Activated CD4-positive, CD25-positive, alpha-beta regulatory T cell treated with anti-CD3 and anti-CD28 coated beads, Interleukin-2, amount 50 U/mL, for 24 hours (primary cell): ENCODE results near the gene KLK3.

Experiments
- ATAC-seq, 2 donors: fragments of 150-1000 bp; cut with Tn5 transposase; one replicate each; pipeline ENCODE4 v1.10.0; 2021; ENCODE audit warnings: mild to moderate bottlenecking in 1 of 2, moderate library complexity in 1 of 2

KLK3 gene

DNA sequence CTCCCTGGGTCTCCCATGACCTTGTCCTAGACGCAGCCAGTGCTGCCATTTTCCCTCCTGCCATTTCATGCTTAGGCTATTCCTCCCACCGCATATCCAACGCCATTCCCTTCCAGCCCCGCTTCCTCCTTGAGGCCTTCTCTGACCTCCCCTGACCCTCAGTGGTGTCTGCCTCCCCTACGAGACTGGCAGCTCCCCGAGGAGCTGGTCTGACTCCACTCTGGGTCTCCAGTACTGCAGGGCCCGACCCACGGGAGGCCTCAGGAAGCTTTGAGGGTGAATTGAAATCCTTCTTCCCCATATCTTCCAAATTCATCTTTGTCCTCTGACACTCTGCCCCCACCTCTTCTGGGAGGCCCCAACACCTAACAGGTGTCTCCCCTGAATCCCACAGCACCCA is 22.0 kb upstream of the KLK3 start:
- ATAC-seq = no peak

DNA sequence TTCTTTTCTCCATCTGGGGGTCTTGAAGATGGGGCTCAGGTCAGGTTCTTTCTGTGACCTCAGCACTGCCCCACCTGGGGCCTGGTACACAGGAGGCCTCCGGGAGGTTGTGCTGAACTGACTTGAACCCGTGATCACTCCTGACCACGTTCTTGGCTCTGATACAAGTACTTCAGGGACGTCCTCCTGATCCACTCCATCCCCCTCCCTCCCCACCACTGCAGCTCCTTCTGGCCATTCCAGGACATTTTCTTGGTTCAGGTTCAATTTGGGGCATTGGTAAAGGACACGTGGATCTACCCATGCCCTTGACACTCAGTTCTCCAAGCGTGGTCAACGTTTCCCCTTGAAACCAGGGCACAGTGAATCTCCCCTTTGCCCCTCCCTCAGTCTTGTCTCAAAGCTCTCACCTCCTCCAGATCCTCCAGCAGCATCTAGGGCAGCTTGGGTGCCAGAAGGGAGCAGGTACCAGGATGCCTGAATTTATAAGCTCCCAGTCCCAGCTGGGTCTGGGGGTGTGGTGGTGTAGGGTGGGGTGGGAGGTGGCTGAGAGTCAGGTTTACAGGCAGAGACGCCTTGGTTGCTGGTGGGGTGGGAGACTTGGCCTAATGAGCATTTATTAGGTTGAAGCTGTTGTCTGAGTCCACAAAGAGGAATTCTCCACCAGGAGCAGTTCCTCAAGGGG is 21.5 kb upstream of the KLK3 start, which contains the start of gene KLK15:
Gene KLK15, minus strand, starts transcription at position 458 of the 685 bp plus-strand sequence. CDS start 2,082 bp downstream, outside the sequence.
- no peak for ATAC-seq

GRCh38 chr19:50833802-50834167 is 20.9 kb upstream of the KLK3 start:
- no peak for ATAC-seq

DNA sequence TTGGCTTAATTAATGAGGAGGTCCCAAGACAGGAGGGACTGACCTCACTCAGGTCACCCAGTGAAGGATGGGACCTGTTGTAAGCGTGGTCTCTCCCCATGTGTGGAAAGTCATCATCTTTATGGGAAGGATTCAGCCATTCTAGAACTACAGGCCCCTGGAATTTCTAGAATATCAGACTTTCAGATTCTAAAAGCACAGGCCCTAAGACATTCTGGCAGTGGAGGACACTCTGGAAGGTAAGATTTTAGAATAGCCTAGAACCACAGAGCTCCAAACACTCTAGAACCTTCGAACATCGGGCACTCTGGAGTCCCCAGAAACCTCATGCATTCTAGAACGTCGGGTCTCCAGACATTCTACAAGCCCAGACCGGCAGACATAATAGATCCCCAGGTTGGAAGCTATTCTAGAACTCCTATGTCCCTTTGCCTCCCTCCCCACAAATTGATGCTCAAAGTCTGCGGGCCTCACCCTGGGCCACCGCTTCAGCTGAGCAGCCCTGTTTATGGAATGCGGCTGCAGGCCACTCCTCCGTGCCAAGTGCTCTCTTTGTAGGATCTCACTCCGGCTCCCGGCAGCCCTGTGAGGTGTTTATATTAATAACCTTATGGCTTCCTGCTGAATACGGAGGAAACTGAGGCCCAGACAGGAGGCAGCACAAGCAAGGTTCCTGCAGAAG is 19.5 kb upstream of the KLK3 start:
- ATAC-seq = no peak

DNA sequence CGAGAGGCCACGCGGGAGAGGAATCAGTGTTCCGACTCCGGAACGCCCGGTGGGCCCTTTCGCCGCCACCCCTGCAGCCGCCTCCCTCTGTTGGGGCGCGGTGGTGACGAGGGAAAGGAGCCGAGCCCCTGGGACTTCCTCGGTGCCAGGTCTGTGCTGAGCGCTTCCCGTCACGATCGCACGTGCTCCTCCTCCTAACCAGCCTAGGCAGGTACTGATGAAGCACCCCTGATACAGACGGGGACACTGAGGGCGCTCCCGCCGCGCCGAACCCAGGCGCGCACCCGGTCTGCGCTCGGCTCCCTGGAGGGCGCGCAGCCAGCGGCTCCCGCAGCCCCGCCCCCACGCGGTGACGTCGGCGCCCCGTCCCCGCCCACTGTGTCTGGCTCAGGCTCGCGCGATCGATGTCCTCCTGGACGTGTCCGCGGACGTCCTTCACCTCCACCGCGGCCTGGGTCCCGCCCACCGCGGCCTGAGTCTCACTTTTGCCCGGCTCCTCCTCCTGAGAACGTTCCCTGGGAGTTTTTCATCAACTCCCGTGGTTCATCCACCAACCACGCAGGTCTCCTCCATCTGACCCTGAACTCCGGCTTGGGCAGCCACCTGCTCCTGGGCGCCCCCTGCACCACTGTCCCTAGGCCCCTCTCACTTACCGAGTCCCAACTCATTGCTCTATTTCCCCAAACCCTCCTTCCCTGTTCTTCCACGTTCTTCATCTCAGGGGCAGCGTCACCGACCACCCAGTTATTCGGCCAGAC is 18.8 kb upstream of the KLK3 start:
- ATAC-seq = peak; percentile 86

DNA sequence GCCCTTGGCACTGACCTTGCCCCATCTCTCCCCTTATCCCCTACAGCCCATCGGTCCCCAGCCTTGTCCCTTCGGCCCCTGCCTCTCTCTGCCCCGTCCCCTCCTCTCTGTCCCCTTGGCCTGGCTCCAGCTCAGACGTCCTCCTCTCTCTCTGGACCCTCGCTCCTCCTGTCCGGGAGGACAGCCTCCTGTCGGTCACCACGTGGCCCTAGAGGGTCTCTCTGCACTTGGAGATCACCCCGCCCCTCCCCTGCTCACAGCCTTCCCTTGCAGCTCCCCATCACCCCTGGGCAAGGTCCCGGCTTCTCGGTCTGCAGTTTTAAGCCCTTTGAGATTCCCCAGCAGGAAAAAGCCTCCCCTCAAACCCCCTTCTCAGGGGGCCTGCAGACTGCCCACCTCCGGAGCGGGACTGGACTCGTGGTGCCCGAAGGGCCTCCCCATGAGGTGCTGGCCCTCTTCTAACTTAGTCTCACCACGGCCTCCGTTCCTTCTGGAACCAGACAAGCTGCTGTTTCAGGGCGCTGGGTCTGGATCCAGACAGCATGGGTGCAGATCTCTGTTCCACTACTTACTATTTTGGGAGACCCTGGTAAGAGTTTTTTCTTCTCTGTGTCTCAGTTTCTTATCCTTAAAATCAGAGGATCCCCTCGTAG is 18.0 kb upstream of the KLK3 start:
- no peak for ATAC-seq

DNA sequence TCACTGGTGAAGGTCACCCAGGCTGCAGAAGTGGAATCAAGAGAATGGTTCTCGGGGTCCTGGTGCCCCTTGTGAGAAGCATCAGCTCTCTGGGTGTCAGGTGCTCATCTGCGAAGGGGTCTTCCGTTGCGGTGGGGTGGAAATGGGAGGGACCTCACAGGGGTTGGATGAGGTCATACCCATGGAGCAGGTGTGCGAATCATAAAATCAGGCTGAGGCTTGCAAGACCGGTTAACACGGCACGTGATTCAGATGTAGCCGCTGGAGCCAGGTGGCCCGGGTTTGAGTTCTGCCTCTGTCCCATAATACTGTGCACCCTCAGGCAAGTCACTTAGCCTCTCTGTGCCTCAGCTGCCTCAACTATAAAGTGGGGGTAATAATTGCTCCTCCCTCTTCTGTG is 17.4 kb upstream of the KLK3 start:
- ATAC-seq = no peak

DNA sequence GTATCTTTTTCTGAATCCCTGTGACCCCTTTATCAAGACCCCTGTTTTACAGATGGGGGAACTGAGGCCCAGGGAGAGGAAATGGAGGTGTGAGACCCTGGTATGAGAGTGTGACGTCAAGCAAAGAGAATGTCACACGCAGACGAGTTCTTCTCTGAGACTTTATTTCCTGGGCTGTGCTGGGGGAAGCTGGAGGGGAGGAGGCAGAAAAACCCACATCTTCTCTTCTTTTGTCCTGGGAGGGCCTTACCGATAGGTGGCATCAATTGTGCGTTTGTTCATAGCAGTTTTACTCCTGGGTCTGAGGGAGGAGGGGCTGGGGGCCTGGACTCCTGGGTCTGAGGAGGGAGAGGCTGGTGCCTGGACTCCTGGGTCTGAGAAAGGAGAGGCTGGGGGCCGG is 16.5 kb upstream of the KLK3 start:
- no peak for ATAC-seq

DNA sequence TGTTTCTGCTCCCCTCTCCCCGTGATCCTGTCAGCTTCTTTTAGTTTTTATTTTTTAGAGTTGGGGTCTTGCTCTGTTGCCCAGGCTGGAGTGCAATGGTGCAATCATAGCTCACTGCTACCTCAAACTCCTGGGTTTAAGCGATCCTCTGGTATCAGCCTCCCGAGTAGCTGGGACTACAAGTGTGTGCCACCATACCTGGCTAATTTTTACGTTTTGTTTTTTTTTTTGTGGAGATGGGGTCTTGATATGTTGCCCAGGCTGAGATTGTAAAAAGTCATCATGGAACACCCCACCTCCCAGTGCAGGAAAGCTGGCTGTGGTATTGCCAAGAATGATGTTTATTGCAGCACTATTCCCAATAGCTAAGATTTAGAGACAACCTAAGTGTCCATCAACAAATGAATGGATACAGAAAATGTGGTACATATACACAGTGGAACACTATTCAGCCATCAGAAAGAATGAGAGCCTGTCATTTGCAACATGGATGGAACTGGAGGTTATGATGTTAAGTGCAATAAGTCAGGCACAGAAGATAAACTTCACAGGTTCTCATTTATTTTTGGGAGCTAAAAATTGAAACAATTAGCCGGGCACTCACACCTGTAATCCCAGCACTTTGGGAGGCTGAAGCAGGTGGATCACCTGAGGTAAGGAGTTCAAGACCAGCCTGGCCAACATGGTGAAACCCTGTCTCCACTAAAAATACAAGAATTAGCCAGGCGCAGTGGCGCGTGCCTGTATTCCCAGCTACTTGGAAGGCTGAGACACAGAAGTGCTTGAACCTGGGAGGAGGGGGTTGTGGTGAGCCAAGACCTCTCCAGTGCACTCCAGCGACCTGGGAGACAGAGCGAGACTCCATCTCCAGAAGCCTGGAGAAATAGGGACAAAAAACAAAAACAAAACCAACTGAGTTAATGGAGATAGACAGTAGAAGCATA is 14.7 kb upstream of the KLK3 start:
- ATAC-seq = no peak

DNA sequence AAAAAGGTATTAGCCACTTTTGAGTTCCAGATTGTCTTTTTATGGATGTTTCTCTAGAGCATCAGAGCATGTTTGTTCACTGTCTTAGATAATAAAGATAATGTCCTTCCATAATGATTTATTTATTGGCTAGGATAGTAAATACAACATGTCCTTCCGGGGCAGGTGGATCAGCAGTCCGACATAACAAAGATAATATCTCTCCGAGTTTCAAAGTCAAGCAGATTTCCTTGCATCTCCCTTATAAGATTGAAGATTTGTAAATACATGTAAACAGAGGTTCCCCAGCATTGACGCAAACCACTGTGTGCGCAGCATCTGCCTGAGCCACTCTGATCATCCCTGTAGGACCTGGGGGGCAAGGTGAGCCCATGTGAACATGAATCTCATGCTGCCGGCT is 12.6 kb upstream of the KLK3 start:
- no peak for ATAC-seq

DNA sequence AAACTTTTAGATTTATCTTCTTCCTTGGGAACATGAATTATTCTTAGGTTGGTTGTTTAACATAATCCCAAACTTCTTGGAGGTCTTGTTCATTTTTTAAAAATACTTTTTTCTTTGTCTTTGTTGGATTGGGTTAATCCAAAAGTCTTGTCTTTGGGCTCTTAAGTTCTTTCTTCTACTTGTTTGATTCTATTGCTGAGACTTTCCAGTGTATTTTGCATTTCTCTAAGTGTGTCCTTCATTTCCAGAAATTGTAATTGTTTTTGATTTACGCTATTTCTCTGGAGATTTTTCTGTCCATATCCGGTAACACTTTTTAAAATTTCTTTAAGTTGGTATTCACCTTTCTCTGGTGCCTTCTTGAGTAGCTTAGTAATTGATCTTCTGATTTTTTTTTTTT is 11.5 kb upstream of the KLK3 start:
- no peak for ATAC-seq

- ATAC-seq = no peak
Observed at GRCh38 chr19:50843701-50844221, 11.0 kb upstream of the KLK3 start.

GRCh38 chr19:50844296-50844935 is 10.3 kb upstream of the KLK3 start:
- no peak for ATAC-seq

- ATAC-seq = no peak
Observed at GRCh38 chr19:50850738-50851137, 4.0 kb upstream of the KLK3 start.

DNA sequence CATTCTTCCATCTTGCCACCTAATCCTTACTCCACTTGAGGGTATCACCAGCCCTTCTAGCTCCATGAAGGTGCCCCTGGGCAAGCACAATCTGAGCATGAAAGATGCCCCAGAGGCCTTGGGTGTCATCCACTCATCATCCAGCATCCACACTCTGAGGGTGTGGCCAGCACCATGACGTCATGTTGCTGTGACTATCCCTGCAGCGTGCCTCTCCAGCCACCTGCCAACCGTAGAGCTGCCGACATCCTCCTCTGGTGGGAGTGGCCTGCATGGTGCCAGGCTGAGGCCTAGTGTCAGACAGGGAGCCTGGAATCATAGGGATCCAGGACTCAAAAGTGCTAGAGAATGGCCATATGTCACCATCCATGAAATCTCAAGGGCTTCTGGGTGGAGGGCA is 3.1 kb upstream of the KLK3 start:
- ATAC-seq = no peak

DNA sequence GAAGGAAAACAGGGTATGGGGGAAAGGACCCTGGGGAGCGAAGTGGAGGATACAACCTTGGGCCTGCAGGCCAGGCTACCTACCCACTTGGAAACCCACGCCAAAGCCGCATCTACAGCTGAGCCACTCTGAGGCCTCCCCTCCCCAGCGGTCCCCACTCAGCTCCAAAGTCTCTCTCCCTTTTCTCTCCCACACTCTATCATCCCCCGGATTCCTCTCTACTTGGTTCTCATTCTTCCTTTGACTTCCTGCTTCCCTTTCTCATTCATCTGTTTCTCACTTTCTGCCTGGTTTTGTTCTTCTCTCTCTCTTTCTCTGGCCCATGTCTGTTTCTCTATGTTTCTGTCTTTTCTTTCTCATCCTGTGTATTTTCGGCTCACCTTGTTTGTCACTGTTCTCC is 2.7 kb downstream of the KLK3 start:
- no peak for ATAC-seq

DNA sequence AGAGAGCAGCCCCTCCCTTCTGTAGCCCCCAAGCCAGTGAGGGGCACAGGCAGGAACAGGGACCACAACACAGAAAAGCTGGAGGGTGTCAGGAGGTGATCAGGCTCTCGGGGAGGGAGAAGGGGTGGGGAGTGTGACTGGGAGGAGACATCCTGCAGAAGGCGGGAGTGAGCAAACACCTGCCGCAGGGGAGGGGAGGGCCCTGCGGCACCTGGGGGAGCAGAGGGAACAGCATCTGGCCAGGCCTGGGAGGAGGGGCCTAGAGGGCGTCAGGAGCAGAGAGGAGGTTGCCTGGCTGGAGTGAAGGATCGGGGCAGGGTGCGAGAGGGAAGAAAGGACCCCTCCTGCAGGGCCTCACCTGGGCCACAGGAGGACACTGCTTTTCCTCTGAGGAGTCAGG is 4.2 kb downstream of the KLK3 start:
- no peak for ATAC-seq

- ATAC-seq = no peak
Observed at GRCh38 chr19:50859849-50860248, 5.1 kb downstream of the KLK3 start.

- no peak for ATAC-seq
Observed at GRCh38 chr19:50861010-50861409, 6.3 kb downstream of the KLK3 start.

GRCh38 chr19:50861496-50862286 is 7.0 kb downstream of the KLK3 start:
- ATAC-seq = no peak

DNA sequence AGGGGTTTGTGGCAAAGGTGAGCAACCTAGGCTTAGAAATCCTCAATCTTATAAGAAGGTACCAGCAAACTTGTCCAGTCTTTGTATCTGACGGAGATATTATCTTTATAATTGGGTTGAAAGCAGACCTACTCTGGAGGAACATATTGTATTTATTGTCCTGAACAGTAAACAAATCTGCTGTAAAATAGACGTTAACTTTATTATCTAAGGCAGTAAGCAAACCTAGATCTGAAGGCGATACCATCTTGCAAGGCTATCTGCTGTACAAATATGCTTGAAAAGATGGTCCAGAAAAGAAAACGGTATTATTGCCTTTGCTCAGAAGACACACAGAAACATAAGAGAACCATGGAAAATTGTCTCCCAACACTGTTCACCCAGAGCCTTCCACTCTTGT is 14.8 kb downstream of the KLK3 start:
- no peak for ATAC-seq
